ENCODE measurements around the gene KNTC1. TPM values are rescaled to one million over a fixed set of nuclear protein-coding genes. Genes with fewer than 3 reads are reported as not detected.

KNTC1 gene
- total RNA-seq, 1 experiment from 2014 or later = 111 TPM

DNA sequence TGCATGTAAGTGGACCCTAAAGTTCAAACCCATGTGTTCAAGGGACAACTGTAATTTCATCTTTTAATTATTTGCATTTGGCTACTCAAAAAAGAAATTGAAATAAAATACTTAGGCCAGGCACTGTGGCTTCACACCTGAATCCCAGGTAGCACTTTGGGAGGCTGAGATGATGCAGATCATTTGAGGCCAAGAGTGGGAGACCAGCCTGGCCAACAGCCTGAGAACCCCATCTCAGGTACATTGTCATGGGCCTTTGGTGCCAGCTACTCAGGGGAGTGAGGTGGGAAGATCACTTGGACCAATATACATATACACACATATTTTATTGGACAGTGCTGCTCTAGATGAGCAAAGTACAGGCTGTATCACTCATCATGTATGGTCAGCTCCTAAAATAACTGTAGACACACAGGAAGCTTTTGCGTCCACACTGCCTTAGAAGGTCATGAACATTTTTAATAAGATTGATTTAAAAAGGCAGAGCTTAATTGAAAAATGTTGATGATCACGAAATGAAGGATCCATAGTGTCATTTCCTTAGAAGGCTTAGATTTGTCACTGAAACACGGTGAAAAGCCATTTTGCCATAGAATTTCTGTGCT lies 23.8 kb upstream of the KNTC1 start:
- Histone ChIP-seq H3K4me3 (ENCODE audit: low read depth, low read length, poor library complexity, severe bottlenecking) (no peak overlapping the region), H3K36me3 (ENCODE audit: insufficient read depth, low read length, poor library complexity, severe bottlenecking) (peaks cover 54% of the 10 kb centered on the region), H3K4me1 (ENCODE audit: insufficient read depth, low read length, poor library complexity, severe bottlenecking) (peaks cover 22% of the 10 kb centered on the region), H3K27ac (ENCODE audit: low read depth, low read length, poor library complexity, severe bottlenecking) (no peak overlapping the region), H3K27me3 (replicated peaks; ENCODE audit: insufficient read depth, low read depth, low read length, poor library complexity) (no peaks in the 10 kb centered on the region), H3K9me3 (ENCODE audit: low read depth, low read length, poor library complexity, severe bottlenecking) (no peaks in the 10 kb centered on the region)
- DNase-seq (ENCODE audit: low spot score) = no peak
- POLR2A ChIA-PET (ENCODE audit: low non-redundant PET) = no interaction called here
- no TSS peak for BruUV-seq (replicated peaks)
- no peak for TF ChIP-seq EZH2 (IDR thresholded peaks at IDR 0.05; ENCODE audit: borderline replicate concordance, low read depth, low read length, poor library complexity, severe bottlenecking)
- no peak for TF ChIP-seq CTCF (conservative IDR thresholded peaks at IDR 0.05; ENCODE audit: low read depth, low read length)
- CTCF ChIA-PET = interaction anchor here (0.6 kb wide), 1 partner anchor 380 kb away, joined by 3 read pairs; no protein-coding TSS in a partner anchor
- intact Hi-C loops (cut with micrococcal nuclease; ENCODE audit: unreplicated experiment) = loop anchor here (2.0 kb wide), 1 partner anchor 16 kb away; no protein-coding TSS in a partner anchor

GRCh38 chr12:122503783-122504590 lies 23.1 kb upstream of the KNTC1 start:
- H3K27ac ChIP-seq (ENCODE audit: low read depth, low read length, poor library complexity, severe bottlenecking) = no peak overlapping the region
- H3K36me3 ChIP-seq (ENCODE audit: insufficient read depth, low read length, poor library complexity, severe bottlenecking) = peaks cover 61% of the 10 kb centered on the region
- H3K4me3 ChIP-seq (ENCODE audit: low read depth, low read length, poor library complexity, severe bottlenecking) = no peak overlapping the region
- no peaks in the 10 kb centered on the region for H3K9me3 ChIP-seq (ENCODE audit: low read depth, low read length, poor library complexity, severe bottlenecking)
- ChIA-PET CTCF (no interaction called here), POLR2A (ENCODE audit: low non-redundant PET) (no interaction called here)
- no peaks in the 10 kb centered on the region for H3K27me3 ChIP-seq (replicated peaks; ENCODE audit: insufficient read depth, low read depth, low read length, poor library complexity)
- intact Hi-C loops (cut with micrococcal nuclease; ENCODE audit: unreplicated experiment) = loop anchor here (2.0 kb wide), 1 partner anchor 15 kb away; no protein-coding TSS in a partner anchor
- peaks cover 15% of the 10 kb centered on the region for H3K4me1 ChIP-seq (ENCODE audit: insufficient read depth, low read length, poor library complexity, severe bottlenecking)
- no peak for TF ChIP-seq EZH2 (IDR thresholded peaks at IDR 0.05; ENCODE audit: borderline replicate concordance, low read depth, low read length, poor library complexity, severe bottlenecking)
- TF ChIP-seq CTCF (conservative IDR thresholded peaks at IDR 0.05; ENCODE audit: low read depth, low read length) = no peak
- DNase-seq (ENCODE audit: low spot score) = no peak
- no TSS peak for BruUV-seq (replicated peaks)

DNA sequence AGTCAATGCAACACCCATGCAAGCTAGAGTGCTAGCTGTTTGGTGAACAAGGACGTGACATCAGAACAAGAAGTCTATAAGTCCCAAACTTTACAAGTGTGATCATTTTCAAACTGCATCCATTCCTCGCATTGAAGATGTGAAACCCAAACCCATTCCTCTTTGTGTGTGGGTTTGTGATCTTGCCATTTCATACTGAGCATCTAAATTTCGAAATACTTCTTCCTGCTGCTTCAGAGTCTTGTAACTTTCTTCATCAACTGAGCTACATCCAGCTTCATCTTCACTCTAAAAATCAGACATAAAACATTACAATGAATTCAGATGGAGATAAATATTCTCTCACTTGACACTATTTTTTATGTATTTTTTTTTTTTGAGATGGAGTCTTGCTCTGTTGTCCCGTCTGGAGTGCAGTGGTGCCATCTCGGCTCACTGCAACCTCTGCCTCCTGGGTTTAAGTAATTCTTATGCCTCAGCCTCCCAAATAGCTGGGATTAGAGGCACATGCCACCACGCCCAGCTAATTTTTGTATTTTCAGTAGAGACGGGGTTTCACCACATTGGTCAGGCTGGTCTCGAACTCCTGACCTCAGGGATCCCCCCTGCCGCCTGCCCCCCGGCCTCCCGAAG lies 21.5 kb upstream of the KNTC1 start:
- no peaks in the 10 kb centered on the region for H3K27me3 ChIP-seq (replicated peaks; ENCODE audit: insufficient read depth, low read depth, low read length, poor library complexity)
- TF ChIP-seq CTCF (conservative IDR thresholded peaks at IDR 0.05; ENCODE audit: low read depth, low read length) (no peak), EZH2 (IDR thresholded peaks at IDR 0.05; ENCODE audit: borderline replicate concordance, low read depth, low read length, poor library complexity, severe bottlenecking) (no peak)
- H3K4me3 ChIP-seq (ENCODE audit: low read depth, low read length, poor library complexity, severe bottlenecking) = no peak overlapping the region
- H3K36me3 ChIP-seq (ENCODE audit: insufficient read depth, low read length, poor library complexity, severe bottlenecking) = peaks cover 77% of the 10 kb centered on the region
- intact Hi-C loops (cut with micrococcal nuclease; ENCODE audit: unreplicated experiment) = no loop called here
- DNase-seq (ENCODE audit: low spot score) = no peak
- POLR2A ChIA-PET (ENCODE audit: low non-redundant PET) = no interaction called here
- BruUV-seq (replicated peaks) = no TSS peak
- CTCF ChIA-PET = no interaction called here
- no peaks in the 10 kb centered on the region for H3K9me3 ChIP-seq (ENCODE audit: low read depth, low read length, poor library complexity, severe bottlenecking)
- H3K4me1 ChIP-seq (ENCODE audit: insufficient read depth, low read length, poor library complexity, severe bottlenecking) = peaks cover 15% of the 10 kb centered on the region
- H3K27ac ChIP-seq (ENCODE audit: low read depth, low read length, poor library complexity, severe bottlenecking) = no peak overlapping the region
